HepG2 (cell line): ENCODE measurements around the gene SSTR5. TPM values are rescaled to one million over a fixed set of nuclear protein-coding genes. Genes with fewer than 3 reads are reported as not detected.

Source experiments
- ATAC-seq: fragments of 200-7000 bp; cut with Tn5 transposase; 3 replicates; pipeline ENCODE4 v1.9.1; 2020; ENCODE audit warnings: mild to moderate bottlenecking, moderate library complexity
- BruUV-seq: library from RNA; stranded (reverse); fragments of 400-500 nt; replicated peaks from 2 replicates; lab custom pipeline; 2021; lab: Mats Ljungman, UMichigan
- CTCF ChIA-PET: fragments of 300-600 bp; formaldehyde crosslinking; extraction: SDS; loops from one replicate; lab custom pipeline; 2021; ENCODE audit warnings: low total read pairs, inconsistent platforms, low intra/inter-chr PET ratio; lab: Yijun Ruan, JAX
- POLR2A ChIA-PET: fragments of 350-600 bp; sonication (Branson Sonifier 250); formaldehyde crosslinking; loops from one replicate; lab custom pipeline; 2020; ENCODE audit warnings: antibody characterized with exemption, inconsistent platforms; lab: Yijun Ruan, JAX
- DNase-seq: peaks from one replicate; pipeline ENCODE4 v3.0.0-alpha.2; 2015; ENCODE audit warnings: low spot score
- FAIRE-seq: peaks from 3 replicates; lab custom pipeline; 2011; peaks lifted over from hg19 to GRCh38; lab: Jason Lieb, UNC
- H2AFZ ChIP-seq: one replicate; pipeline ENCODE4 v1.6.1; 2011; ENCODE audit warnings: low read length, inconsistent platforms
- H3K27ac ChIP-seq: fragments of 300-600 bp; 3 replicates; pipeline ENCODE4 v1.8.0; 2011; ENCODE audit warnings: mixed run types, mild to moderate bottlenecking, mixed read lengths, low read length, inconsistent platforms; ENCODE audit not compliant: insufficient read depth; ENCODE audit errors: extremely low read length
- H3K27me3 ChIP-seq, 2 experiments: fragments of 200-600 bp in 1 of 2; 2 replicates in 1 of 2; 3 replicates in 1 of 2; pipeline versions ENCODE4 v1.6.0 to v1.8.0; 2011; ENCODE audit warnings: low read length in 2 of 2, mild to moderate bottlenecking in 2 of 2, moderate library complexity in 2 of 2, inconsistent platforms in 1 of 2; ENCODE audit not compliant: insufficient read depth in 2 of 2, control insufficient read depth in 1 of 2
- H3K36me3 ChIP-seq, 2 experiments: fragments of 200-600 bp in 1 of 2; replicated peaks in 1 of 2; 2 replicates in 1 of 2; 3 replicates in 1 of 2; pipeline versions ENCODE4 v1.5.1 to v1.8.0; 2011; ENCODE audit warnings: low read length in 2 of 2, inconsistent platforms in 1 of 2; ENCODE audit not compliant: insufficient read depth in 2 of 2, control insufficient read depth in 1 of 2
- H3K4me1 ChIP-seq: 2 replicates; pipeline ENCODE4 v1.5.1; 2012; ENCODE audit warnings: low read length, inconsistent platforms; ENCODE audit not compliant: insufficient read depth
- H3K4me2 ChIP-seq: 2 replicates; pipeline ENCODE4 v1.6.0; 2011; ENCODE audit warnings: low read depth, low read length, inconsistent platforms
- H3K4me3 ChIP-seq, 3 experiments: fragments of 200-600 bp in 1 of 3; sonication (generic), shearing (Covaris generic) in 1 of 3; replicated peaks in 1 of 3; 2 replicates each; pipeline ENCODE4 v1.5.1; 2011 to 2016; ENCODE audit warnings: low read length in 3 of 3, inconsistent platforms in 2 of 3, low read depth in 2 of 3, mild to moderate bottlenecking in 2 of 3, control low read depth in 1 of 3, mixed read lengths in 1 of 3; ENCODE audit not compliant: insufficient read depth in 1 of 3
- H3K79me2 ChIP-seq: one replicate; pipeline ENCODE4 v1.6.1; 2011; ENCODE audit warnings: low read length, inconsistent platforms; ENCODE audit not compliant: insufficient read depth
- H3K9ac ChIP-seq: 2 replicates; pipeline ENCODE4 v1.6.0; 2011; ENCODE audit warnings: mild to moderate bottlenecking, low read depth, low read length, inconsistent platforms; ENCODE audit not compliant: insufficient read depth
- H3K9me3 ChIP-seq: 2 replicates; pipeline ENCODE4 v1.5.1; 2012; ENCODE audit warnings: mild to moderate bottlenecking, low read length
- H4K20me1 ChIP-seq: 2 replicates; pipeline ENCODE4 v1.6.0; 2011; ENCODE audit warnings: inconsistent platforms, mild to moderate bottlenecking, low read length, moderate library complexity; ENCODE audit not compliant: insufficient read depth
- RAD21 ChIP-seq: fragments of 450-650 bp; formaldehyde crosslinking; IDR thresholded peaks from 2 replicates; pipeline ENCODE4 v1.5.0; 2020; ENCODE audit warnings: mild to moderate bottlenecking
- TFDP1 ChIP-seq: IDR thresholded peaks from 2 replicates; pipeline ENCODE4 v1.6.1; 2016; ENCODE audit warnings: missing compliant biosample characterization, missing genetic modification reagents, borderline replicate concordance
- THAP9 ChIP-seq: sonication (generic); formaldehyde crosslinking; IDR thresholded peaks from 2 replicates; pipeline ENCODE4; 2020; ENCODE audit warnings: missing genetic modification reagents, mild to moderate bottlenecking, borderline replicate concordance
- ZFY ChIP-seq: sonication (generic); formaldehyde crosslinking; IDR thresholded peaks from 2 replicates; pipeline ENCODE4 v1.4.0; 2020; ENCODE audit warnings: missing genetic modification reagents
- ZNF329 ChIP-seq: sonication (generic); formaldehyde crosslinking; IDR thresholded peaks from 2 replicates; pipeline ENCODE4 v1.9.0; 2021; ENCODE audit warnings: low read depth, mild to moderate bottlenecking, missing genetic modification reagents
- WGBS: methylation state at CpG from one replicate; pipeline ENCODE4 v1.1.6; 2017; ENCODE audit warnings: low lambda C conversion rate; 5-methylcytosine and 5-hydroxymethylcytosine counted together
- in situ Hi-C: cut with HindIII; loops from 2 replicates; pipeline ENCODE4 v1.10.0; 2017; ENCODE audit warnings: low pct_unique_long_range_greater_than_20kb; ENCODE audit not compliant: extremely low pct_ligation_motif_present
- intact Hi-C: fragments of 100-400 bp; cut with micrococcal nuclease; formaldehyde crosslinking; loops from one replicate; pipeline ENCODE4 v1.10.0; 2022; ENCODE audit not compliant: unreplicated experiment
- polyA plus RNA-seq, 8 experiments: library from polyadenylated mRNA; depleted of rRNA in 3 of 8; stranded (reverse) in 7 of 8; unstranded in 1 of 8; fragments of >200 nt; fragmentation: Illumina TruSeq in 4 of 8; extraction: Trizol in 4 of 8; gene quantifications; 2 replicates each; pipeline versions ENCODE4 v1.2.1 to v1.2.3, GENCODE V29; 2011 to 2016; ENCODE audit warnings: low read depth in 4 of 8, missing spikeins in 1 of 8, mixed read lengths in 1 of 8; ENCODE audit not compliant: insufficient read depth in 1 of 8
- total RNA-seq, 5 experiments: library from RNA; depleted of rRNA; stranded (reverse); fragments of >200 nt; fragmentation: Illumina TruSeq; extraction: Trizol; gene quantifications; 2 replicates each; pipeline ENCODE4 v1.2.3, GENCODE V29; 2016; ENCODE audit warnings: low read depth in 1 of 5
- TF ChIP-seq, protein P1 (sequence below): sonication (generic); formaldehyde crosslinking; IDR thresholded peaks from 2 replicates; pipeline ENCODE4 v1.4.0; 2020; ENCODE audit warnings: mild to moderate bottlenecking, missing genetic modification reagents

SSTR5 gene
- total and polyA plus RNA-seq, 2 of the 13 experiments (the other 11 are each of a cell fraction or from before 2014, with no cell fraction given), result 0.20 to 0.49 TPM

DNA sequence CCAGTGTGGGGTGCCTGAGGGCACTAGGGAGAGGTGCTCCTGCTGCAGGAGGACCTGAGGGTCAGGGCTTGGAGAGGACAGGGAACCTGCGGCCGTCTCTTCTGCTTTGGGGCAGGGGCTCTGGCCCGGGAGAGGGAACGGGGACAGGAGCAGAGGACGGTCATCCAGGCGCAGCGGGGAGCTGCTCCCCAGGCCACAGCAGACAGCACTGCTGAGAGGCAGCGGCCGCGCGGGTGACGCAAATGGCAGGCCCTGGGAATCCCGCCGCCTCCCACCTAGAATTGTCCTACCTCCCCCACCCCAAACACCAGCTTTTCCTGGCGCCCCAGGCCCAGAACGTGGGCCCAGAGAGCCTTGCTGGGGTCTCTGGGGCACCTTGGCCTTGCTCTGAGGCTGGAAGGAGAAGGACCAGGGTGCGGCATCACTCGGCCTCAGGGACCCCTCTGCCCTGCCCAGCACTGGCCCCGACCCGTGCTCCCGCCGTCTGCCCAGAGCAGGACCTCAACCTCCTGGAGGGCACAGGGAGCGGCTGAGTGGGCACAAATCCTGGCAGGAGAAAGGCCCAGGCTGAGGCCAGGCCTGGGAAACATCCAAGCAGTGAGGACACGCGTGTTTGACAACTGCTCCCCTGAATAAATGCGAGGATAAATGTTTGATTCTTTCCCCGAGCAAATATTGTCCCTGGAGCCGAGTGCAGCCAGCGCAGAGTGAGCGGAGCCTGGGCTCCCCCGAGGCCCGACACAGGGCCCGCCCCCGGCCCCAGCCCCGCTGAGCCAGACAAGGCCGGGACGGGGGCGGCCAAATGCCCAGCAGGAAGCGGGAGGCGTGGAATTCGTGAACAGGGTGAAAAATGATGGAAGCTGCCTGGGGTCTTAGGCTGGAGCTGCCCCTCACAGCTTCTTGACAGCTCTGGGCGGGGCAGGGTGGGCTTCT, 8.5 kb downstream of the SSTR5 start:
- FAIRE-seq, result no peak
- Histone ChIP-seq H3K9me3 (peaks cover 8% of the 10 kb centered on the region), H3K4me2 (peak overlapping the region; percentile 42), H4K20me1 (no peaks in the 10 kb centered on the region), H2AFZ (no peak overlapping the region), H3K4me1 (peaks cover 76% of the 10 kb centered on the region), H3K27ac (no peak overlapping the region), H3K9ac (peak overlapping the region; percentile 43; the same call in 1 of the 2 replicates), H3K4me3 (peak overlapping the region in 2 of 3 experiments; percentile 37 to 50; a peak in 3 of 6 replicates), H3K36me3 (no peaks in the 10 kb centered on the region), H3K79me2 (no peaks in the 10 kb centered on the region), H3K27me3 (peaks cover 1 to 15% of the 10 kb centered on the region in 2 experiments; a peak in 2 of 5 replicates)
- no TSS peak for BruUV-seq
- ChIA-PET POLR2A (interaction anchor here (1.9 to 3.6 kb wide), 2 partner anchors 10 to 12 kb away, joined by 7 to 14 read pairs; no protein-coding TSS in a partner anchor), CTCF (no interaction called here)
- no peak for DNase-seq
- ATAC-seq, result peak; percentile 33
- WGBS, result 41% methylated on average over 16 of the region's 42 CpGs
- intact Hi-C loops (no loop called here), in situ Hi-C loops (no loop called here)
- TF ChIP-seq ZNF329 (CRISPR knock-in tag), result no peak
- no peak for TF ChIP-seq TFDP1
- TF ChIP-seq THAP9 (CRISPR knock-in tag), result no peak
- TF ChIP-seq RAD21, result no peak
- TF ChIP-seq, protein P1, sequence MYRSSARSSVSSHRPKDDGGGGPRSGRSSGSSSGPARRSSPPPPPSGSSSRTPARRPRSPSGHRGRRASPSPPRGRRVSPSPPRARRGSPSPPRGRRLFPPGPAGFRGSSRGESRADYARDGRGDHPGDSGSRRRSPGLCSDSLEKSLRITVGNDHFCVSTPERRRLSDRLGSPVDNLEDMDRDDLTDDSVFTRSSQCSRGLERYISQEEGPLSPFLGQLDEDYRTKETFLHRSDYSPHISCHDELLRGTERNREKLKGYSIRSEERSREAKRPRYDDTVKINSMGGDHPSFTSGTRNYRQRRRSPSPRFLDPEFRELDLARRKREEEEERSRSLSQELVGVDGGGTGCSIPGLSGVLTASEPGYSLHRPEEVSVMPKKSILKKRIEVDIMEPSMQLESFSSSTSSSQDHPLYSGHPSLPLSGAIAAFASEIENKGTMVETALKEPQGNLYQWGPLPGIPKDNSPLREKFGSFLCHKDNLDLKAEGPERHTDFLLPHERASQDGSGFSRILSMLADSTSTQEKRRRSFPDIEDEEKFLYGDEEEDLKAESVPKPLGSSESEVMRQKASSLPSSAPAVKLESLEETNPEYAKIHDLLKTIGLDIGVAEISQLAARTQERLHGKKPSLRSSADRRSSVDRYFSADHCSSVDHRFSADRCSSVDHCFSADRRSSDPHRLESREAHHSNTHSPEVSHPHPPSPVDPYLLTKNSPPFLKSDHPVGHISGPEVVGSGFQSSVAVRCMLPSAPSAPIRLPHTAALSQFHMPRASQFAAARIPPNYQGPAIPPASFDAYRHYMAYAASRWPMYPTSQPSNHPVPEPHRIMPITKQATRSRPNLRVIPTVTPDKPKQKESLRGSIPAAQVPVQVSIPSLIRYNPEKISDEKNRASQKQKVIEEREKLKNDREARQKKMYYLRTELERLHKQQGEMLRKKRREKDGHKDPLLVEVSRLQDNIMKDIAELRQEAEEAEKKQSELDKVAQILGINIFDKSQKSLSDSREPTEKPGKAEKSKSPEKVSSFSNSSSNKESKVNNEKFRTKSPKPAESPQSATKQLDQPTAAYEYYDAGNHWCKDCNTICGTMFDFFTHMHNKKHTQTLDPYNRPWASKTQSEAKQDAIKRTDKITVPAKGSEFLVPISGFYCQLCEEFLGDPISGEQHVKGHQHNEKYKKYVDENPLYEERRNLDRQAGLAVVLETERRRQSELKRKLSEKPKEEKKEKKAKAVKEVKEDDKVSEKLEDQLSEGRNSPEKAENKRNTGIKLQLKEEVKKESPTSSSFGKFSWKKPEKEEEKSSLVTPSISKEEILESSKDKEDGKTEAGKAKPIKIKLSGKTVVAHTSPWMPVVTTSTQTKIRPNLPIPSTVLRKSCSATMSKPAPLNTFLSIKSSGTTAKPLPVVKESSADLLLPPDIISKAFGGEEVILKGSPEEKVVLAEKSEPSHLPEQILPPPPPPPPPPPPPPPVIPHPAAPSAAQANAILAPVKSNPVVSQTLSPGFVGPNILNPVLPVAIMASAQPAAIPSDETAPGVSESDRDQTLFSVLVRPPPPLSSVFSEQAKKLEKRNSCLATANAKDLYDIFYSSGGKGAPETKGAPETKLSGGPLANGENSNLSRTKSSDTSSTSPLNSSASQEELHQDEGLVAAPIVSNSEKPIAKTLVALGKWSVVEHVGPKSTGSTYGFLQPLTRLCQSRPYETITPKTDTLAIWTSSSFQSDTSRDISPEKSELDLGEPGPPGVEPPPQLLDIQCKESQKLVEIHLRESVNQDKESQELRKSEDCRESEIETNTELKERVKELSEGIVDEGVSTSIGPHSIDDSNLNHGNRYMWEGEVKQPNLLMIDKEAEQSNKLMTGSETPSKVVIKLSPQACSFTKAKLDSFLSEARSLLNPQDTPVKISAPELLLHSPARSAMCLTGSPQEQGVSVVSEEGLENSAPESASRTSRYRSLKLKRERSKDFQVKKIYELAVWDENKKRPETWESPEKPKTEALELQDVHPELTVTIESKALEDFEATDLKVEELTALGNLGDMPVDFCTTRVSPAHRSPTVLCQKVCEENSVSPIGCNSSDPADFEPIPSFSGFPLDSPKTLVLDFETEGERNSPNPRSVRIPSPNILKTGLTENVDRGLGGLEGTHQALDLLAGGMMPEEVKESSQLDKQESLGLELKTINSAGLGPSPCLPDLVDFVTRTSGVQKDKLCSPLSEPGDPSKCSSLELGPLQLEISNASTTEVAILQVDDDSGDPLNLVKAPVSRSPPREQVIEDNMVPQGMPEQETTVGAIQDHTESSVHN, result no peak
- TF ChIP-seq ZFY (CRISPR knock-in tag), result peak; percentile 35; the same call in 1 of the 2 replicates
